Activated CD4-positive, CD25-positive, alpha-beta regulatory T cell treated with anti-CD3 and anti-CD28 coated beads, Interleukin-2, amount 50 U/mL, for 16 hours (primary cell): ENCODE results near the gene PIK3C2G.
"Not testable (repeated sequence)": the region's sequence is repeated elsewhere in the genome, so short reads cannot be mapped to it uniquely, and the experiment has no call there.

Source experiments
- DNase-seq: peaks from one replicate; pipeline ENCODE4 v3.0.0-alpha.2; 2020; ENCODE audit warnings: low read depth, low spot score

PIK3C2G gene

DNA sequence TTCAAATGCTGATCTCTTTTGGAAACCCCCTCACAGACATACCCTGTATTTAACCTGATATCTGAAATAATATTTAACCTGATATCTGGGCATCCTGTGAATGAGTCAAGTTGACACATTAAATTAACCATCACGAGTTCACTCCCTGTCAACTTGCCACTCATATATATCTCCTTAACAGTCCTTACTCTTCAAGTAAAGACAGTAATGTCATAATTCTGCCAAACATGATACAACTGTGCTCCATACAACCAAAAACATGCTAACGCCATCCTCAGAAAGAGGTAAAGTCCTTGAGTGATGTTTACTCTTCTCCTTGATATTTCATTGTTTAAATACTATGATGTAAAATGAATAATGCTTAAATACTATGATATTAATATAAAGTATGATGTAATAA is 371.5 kb downstream of the PIK3C2G start:
- DNase-seq = no peak

DNA sequence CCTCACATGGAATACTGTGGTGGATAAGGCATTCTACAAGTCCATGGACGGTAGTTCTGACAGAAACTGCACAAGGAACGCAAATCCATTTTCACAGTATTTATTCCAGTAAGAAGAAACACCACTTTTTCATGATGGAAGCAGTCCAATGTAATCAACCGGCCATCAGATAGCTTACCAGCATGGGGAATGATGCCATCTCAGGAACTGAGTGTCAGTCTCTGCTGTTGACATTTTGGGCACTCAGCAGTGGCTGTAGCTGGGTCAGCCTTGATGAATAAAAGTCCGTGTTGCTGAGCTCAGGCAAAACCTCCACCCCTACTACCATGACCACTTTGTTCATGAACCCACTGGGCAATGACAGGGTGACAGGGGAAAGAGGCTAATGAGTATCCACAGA is 373.1 kb downstream of the PIK3C2G start:
- DNase-seq = no peak

DNA sequence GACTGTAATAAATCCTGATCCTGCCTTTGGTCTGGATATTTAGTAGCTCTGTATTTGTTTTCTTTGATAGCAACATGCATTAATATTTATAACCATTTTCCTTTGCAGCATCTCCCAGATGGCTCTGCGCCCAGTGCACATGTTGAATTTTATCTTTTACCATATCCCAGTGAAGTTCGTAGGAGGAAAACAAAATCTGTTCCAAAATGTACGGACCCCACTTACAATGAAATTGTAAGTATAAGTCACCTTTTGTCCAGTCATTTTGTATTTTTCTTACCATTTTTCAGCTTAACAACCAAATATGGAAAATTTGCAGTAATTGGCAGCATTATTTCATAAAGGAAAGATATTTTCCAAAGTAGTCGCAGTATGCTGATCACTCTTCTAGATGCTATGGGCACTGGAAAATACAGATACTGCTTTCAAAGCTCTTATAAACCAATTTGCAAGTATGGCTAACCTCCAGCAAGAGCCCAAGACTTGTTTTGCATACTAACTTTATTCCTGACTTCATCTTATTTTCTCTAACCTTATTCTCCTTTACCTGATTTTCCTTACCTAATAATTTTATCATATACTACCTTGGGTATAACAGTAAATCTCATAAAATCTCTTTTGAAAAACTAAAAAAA is 379.1 kb downstream of the PIK3C2G start:
- DNase-seq = no peak

DNA sequence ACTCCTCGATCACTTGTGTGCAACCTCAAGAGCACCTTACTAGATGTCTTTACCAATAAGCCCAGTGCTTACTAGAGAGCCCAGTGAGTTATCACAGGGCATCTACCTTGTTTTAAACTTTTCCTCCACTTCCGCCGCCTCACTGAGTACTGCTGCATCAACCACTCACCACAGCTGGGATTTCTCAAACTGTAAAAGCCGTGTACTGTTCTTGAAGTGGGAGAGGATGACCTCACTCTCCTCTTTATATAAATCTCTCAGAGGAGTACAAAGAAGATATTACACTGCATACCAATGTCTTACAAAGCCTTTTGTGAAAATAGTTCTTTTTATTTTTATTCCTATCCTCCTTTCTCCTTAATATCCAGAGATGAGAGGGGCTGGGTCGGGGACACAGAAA is 382.4 kb downstream of the PIK3C2G start:
- no peak for DNase-seq

DNA sequence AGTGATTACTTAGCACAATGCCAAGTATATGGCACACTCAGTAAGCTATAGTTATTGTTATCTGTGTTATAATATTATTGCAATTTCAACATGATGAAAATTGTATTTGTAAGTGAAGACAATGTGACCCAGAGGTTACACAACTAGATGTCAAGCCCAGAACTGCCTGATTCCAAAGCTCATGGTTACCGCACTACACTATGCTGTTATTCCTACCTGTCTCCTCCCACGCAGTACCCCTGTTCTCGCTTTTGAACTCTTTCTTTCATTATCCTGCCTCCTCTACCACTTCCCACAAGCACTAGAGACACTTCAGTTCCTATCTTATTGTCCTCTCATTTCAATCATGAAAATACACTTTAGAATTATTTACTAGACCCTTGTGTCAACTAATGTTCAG is 383.2 kb downstream of the PIK3C2G start:
- DNase-seq = no peak

DNA sequence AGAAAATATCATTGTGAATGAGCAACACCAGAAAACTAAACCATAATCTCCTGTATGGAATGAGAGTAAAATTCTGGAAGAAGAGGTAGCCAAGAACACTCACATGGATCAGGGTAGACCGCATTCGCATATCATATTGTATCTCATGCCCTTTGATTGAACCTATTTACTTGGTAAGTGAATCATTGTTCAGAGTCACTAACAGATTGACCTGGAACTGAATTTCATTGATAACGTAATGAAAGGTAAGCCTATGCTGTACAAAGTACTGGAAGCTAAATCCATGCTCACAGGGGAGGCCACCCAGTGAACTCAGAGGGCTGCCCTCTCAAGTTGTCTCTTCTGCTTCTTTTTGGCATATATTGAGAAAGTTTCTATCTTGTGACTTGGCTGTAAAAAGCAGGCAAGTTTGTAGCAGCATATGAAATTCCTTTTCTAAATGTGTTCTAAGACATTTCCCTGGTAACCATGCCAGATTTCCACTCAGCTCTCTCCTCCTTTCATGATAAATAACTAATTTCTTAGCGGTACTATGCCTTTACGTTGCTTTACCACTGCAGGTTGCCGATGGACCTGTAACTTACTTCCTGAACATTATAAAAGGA is 385.1 kb downstream of the PIK3C2G start:
- no peak for DNase-seq

DNA sequence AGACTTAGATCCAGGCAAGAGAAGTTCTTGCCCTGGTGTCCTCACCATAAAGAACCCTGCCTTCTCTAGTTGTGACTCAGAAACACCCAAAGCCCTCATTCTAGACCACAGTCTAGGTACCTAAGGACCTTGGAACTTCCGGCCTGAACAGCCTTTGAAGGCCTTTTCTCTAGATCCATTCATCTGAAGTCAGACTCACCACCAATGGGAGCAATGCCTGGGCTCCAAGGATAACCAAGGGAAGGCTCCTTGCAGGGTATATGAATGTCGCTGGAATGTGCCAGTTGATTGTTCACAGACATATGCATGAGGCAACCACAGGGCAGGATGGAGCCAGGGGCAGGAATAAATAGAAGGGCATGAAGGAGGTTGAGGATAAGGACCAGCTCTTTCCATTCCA is 390.2 kb downstream of the PIK3C2G start:
- no peak for DNase-seq

DNA sequence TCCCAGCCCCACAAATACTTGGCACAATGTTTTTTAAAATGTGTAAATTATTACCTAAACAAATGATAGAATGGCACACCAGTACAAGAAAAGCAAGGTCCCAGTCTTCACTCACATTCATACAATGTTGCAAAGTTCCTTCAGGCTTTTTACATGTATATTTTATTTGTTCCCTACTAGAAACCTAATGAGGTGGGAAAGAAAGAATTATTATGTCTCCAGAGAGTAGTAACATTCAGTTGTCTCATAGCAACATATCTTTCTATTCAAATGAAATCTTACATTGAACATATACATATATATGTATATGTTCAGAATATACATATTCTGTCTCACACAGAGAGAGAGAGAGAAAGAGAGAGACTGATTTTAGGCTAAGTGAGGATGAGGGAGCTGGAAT is 391.3 kb downstream of the PIK3C2G start:
- DNase-seq = no peak

DNA sequence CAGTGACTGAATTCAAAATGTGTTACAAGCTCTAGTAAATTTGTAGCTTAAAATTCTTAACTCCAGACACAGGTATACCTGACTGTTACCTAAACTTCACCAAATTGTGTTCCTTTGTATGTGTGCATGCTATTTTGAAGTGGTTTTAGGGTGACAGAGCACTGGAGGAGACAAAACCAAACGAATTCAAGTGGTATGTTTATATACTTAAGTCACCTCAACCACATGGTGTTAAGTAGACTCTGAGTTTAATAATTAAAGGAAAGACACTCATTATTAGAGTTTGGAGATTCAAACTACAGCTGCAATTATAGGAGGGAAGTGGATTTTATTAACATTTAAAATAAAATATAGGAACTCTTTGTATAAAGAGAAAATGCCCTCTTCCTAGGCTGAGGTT is 392.1 kb downstream of the PIK3C2G start:
- no peak for DNase-seq

DNA sequence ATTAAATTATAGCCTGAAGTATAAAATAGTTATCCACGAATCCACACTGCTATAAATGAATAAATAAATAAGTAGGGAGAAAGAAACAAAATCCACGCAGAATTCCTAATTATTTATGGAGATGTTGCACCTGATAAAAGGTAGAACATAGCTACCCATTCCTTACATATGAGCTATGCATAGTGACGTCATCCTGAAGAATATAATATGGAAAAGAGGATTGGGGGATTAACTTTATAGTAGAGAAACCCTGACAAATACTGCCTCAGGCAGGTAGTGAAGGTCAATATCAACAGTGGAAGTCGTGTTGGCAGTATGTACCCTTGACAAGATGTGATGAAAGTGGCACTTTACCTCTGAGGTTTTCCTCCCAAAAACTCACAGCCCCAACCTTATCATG is 394.0 kb downstream of the PIK3C2G start:
- DNase-seq = no peak

DNA sequence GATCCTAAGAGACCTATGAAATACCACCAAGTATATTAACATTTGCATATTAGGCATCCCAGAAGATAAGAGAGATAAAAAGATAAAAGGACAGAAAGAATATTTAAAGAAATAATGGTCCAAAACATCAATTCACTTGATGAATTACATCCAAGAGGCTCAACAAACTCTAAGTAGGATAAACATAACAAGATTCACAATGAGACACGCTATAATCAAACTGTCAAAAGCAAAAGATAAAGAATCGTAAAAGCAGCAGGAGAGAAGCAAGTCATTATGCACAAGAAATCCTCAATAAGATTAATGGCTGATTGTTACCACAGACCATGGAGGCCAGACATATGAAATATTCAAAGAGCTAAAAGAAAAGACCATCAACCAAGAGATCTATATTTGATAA is 396.9 kb downstream of the PIK3C2G start:
- no peak for DNase-seq

DNA sequence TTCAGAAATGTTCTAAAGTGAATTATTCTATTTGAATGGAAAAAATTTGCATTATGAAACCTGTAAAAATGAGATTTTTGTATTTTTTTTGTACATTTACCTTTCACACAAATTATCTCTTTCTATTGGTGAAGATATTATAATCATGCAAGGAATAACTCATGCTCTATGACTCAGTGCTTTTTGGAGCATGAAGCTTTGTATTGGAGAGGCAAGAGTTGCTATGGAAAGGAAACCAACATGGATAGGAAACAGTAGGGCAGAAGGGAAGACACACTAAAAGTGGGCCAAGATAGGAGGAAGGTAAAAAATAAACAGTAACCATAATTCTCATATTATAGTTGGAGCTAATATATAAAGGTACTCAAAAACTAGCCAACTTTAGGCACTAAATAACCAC is 397.5 kb downstream of the PIK3C2G start:
- no peak for DNase-seq

DNA sequence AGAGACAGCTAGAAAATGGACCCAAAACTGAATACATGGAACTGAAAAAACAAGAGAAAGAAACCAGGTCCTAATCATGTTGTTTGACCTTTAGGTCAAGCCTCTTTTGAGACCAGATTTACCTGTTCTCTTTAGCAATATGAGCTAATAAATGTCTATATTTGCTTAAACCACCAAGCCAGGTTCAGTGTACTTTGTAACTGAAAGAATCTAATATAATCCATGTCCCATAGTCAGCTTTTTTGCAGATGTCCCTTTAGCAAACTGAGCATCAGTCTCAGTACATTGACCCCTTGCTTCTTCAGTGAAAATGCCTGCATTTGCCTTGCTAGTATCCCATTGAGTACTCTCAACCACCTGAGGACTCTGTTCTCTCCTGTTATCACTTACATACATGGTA is 414.8 kb downstream of the PIK3C2G start:
- no peak for DNase-seq

DNA sequence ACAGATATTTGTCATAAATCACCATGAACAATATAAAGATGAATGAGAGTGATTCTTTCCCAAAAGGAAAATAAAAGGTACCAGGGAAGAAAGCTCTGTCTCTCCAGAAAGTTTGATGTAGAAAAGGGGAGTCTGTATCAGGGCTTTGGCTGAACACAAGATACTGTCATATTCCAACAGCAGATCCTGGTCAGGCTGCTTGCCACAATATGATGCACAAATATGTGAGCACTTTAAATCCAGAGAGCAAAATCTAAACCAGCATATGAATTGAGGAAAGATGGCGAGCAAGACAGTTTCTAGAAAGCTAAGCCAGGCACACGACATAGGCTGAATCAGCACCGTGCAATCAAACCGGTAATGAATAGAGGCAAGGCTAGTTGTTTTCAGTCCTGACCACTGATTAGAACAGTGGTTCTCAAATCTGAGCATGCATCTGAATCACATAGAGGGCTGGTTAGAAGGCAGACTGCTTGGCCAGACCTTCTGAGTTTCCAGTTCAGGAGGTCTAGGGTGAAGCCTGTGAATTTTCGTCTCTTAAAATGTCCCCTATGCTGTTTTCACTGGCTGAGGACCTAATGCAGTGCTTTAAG is 415.8 kb downstream of the PIK3C2G start:
- no peak for DNase-seq

DNA sequence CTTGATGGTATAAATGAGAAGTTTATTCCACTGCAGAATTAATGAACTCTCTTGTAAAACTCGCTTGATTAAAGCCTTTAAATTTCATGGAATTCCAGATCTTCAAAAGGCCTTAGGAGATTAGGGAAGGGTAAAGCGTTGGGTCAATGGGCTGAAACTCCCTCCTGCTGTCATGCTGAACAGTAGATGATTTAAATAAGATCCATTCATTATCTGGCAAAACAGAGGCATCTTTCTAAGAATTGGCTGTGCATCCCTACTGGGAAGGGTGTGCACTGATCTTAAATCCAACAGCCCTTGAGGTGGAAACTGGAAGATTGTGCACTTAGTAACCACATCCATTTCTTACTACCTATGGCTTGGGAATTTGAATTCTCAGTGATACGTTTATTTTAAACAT is 420.5 kb downstream of the PIK3C2G start:
- no peak for DNase-seq

DNA sequence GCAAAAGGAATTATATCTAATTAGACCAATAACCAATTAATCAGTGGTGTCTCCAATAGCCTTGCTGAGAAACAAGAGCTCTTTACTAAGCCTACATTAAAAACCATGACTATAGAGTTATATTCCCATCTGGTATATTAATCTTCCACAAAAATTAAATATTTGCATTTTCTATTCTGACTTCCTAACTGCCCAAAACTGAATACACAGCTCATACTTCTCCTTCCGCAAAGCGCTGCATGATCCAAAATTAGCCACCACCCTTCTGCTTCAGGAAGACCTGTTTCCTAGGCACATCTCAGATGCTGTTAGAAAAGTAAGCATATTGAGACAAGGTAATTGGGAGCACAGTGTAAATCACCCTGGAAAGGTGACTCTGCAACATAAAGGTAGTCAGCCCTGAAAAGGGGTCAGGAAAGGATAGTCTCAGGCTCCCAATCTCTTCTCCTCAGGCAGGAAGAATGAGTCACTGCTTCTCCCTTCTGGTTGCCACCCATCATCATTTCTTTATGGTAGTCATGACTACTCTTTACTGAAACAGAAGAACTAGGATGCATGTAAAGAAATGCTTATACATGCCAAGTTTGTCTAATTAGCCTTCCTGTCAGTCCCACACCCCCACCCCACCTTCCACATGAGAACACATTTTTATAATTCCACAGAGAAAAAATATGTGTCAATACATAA is 422.2 kb downstream of the PIK3C2G start:
- DNase-seq = no peak

DNA sequence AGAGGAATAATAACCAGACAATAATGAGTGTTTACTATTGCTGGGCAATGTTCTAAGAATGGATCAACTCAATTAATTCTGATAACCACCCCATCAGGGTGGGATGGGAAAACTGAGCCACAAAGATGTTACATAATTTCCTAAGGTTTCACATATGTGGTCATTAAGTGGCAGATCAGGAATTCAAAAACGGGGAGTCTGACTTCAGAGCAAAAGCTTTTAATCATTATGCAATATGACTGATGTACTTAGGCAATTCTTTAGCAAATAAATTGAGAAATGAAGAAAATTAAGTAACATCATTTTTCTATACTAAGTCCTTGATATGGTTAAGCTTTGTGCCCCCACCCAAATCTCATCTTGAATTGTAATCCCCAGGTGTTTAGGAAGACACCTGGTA is 423.1 kb downstream of the PIK3C2G start:
- DNase-seq = no peak

DNA sequence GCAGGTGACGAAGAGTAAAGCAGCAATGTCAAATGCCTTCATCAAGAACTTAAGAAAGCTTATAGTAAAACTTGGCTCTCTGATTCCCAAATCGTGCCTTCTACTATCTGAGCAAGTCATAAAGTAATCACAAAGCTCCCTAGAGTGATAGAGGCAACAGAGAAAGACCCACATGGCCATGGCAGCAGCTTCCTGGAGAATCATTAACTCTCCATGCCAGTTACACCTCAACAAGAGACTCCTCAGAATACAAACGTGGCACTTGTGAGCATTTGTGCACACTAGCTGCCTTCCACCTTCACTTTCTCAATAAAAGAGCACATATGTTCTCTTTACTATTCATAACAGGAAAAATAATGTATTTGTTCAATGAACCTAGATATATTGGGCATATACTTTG is 428.5 kb downstream of the PIK3C2G start:
- DNase-seq = no peak

DNA sequence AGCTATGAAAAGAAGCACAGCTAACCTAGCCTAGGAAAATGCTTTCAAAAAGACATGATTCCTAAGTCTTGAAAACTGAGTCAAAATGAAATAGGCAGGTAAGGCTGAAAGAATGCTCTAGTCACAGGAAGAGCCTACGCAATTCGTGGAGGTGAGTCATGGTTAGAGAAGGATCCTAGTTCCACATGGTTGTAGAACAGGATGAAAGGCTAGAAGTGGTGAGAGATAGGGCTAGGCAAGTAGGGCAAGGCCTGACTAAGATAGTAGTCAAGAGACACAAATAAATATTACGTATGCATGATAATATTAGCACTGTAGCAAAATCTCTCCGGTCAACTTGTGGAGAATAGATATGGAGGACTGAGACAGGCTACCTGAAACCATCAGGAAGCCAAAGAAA is 429.3 kb downstream of the PIK3C2G start:
- no peak for DNase-seq

DNA sequence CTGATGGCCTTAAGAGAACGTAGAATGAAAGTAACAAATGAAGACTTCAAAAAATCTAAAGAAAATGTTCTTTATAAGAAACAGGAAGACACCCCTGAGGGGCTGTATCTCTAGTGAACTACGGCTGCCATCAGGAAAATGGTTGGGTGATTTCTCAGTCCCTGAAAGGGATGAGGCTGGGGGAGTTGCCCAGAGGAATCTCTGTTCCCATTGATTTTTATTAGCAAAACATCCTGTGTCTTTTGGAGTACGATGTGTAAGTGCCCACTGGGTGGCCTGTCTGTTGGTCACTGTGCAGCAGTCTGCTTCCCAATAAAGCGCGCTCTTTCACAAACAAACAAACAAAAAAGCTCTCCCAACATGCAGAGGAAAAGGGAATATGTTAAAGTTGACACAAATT is 432.7 kb downstream of the PIK3C2G start:
- not testable (repeated sequence) for DNase-seq

DNA sequence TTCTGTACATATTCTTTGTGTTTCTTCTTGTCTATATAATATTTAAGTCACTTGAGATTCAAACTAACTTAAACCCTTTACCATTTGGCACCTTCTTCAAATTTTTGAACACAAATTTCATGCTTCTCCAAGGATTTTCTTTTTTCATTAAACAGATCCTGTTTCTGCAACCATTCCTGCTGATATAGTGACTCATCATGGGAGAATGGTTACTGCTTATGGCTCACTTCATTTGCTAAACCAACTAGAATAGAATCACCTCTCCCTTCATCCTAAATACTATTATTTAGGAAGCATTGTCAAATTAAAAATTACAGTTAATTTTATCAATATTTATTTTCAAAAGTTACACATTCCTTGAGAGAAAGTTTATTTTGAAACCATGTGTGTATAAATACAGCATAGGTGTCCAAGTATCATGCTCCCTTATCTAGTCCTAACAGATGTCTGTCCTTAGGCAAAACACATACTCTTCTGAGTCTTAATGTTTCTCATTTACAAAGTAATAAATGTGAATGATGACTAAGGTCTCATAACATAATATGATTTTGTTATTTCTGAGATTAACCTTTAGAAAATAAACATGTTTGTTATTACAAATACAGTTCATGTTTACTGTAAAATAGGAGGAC is 435.8 kb downstream of the PIK3C2G start:
- DNase-seq = no peak
